CD14-positive monocyte (primary cell): ENCODE measurements around the gene B3GNT2. TPM values are rescaled to one million over a fixed set of nuclear protein-coding genes. Genes with fewer than 3 reads are reported as not detected.

Experiments used
- DNase-seq, 3 donors: peaks; one replicate each; pipeline ENCODE4 v3.0.0-alpha.2; 2011 to 2022
- H2AFZ ChIP-seq: 2 replicates; pipeline ENCODE4 v1.6.0; 2012; ENCODE audit warnings: mild to moderate bottlenecking, low read depth, low read length, inconsistent platforms; ENCODE audit not compliant: insufficient read depth, poor library complexity, severe bottlenecking
- H3K27ac ChIP-seq, 2 donors: 1 replicate in 1 of 2; 2 replicates in 1 of 2; pipeline ENCODE4 v1.5.1; 2012 to 2013; ENCODE audit warnings: low read length in 2 of 2, control low read depth in 1 of 2, inconsistent platforms in 1 of 2, low read depth in 1 of 2, mild to moderate bottlenecking in 1 of 2
- H3K27me3 ChIP-seq, 2 donors: one replicate each; pipeline versions ENCODE4 v1.6.0 to v1.6.1; 2011 to 2013; ENCODE audit warnings: low read length in 2 of 2; ENCODE audit not compliant: control insufficient read depth in 2 of 2, insufficient read depth in 2 of 2
- H3K36me3 ChIP-seq, 2 donors: replicated peaks in 1 of 2; 1 replicate in 1 of 2; 2 replicates in 1 of 2; pipeline versions ENCODE4 v1.5.1 to v1.6.1; 2012 to 2013; ENCODE audit warnings: low read length in 2 of 2, control low read depth in 1 of 2, inconsistent platforms in 1 of 2, mild to moderate bottlenecking in 1 of 2; ENCODE audit not compliant: insufficient read depth in 2 of 2, control insufficient read depth in 1 of 2
- H3K4me1 ChIP-seq, 2 donors: 1 replicate in 1 of 2; 2 replicates in 1 of 2; pipeline versions ENCODE4 v1.5.1 to v1.6.1; 2012 to 2013; ENCODE audit warnings: low read length in 2 of 2, control low read depth in 1 of 2, inconsistent platforms in 1 of 2, mild to moderate bottlenecking in 1 of 2, moderate library complexity in 1 of 2; ENCODE audit not compliant: insufficient read depth in 2 of 2, control insufficient read depth in 1 of 2
- H3K4me2 ChIP-seq: replicated peaks from 2 replicates; pipeline ENCODE3; 2012; ENCODE audit warnings: low read length, moderate library complexity, mild to moderate bottlenecking; ENCODE audit not compliant: poor library complexity, severe bottlenecking; ENCODE audit errors: extremely low read depth
- H3K4me3 ChIP-seq, 3 experiments: fragments of 200-600 bp in 1 of 3; sonication (generic) in 1 of 3; replicated peaks in 1 of 3; 1 replicate in 2 of 3; 2 replicates in 1 of 3; pipeline ENCODE4 v1.5.1; 2011 to 2013; ENCODE audit warnings: low read length in 3 of 3, mild to moderate bottlenecking in 3 of 3, control low read depth in 2 of 3, low read depth in 2 of 3, inconsistent platforms in 1 of 3, moderate library complexity in 1 of 3
- H3K79me2 ChIP-seq: 2 replicates; pipeline ENCODE4 v1.6.0; 2012; ENCODE audit warnings: mild to moderate bottlenecking, control low read depth, inconsistent platforms, low read length, moderate library complexity; ENCODE audit not compliant: insufficient read depth
- H3K9ac ChIP-seq: 2 replicates; pipeline ENCODE4 v1.6.0; 2017; ENCODE audit warnings: low read length, mild to moderate bottlenecking; ENCODE audit not compliant: insufficient read depth, poor library complexity, severe bottlenecking
- H3K9me3 ChIP-seq, 2 donors: replicated peaks in 1 of 2; 1 replicate in 1 of 2; 2 replicates in 1 of 2; pipeline versions ENCODE4 v1.5.1 to v1.6.1; 2012 to 2013; ENCODE audit warnings: low read length in 2 of 2, control low read depth in 1 of 2; ENCODE audit not compliant: control insufficient read depth in 1 of 2, insufficient read depth in 1 of 2
- H4K20me1 ChIP-seq: 2 replicates; pipeline ENCODE4 v1.6.0; 2012; ENCODE audit warnings: mild to moderate bottlenecking, low read length, control low read depth, moderate library complexity; ENCODE audit not compliant: insufficient read depth
- H3K27ac Mint-ChIP-seq, 7 donors: one replicate each; pipeline ENCODE4 v1.8.0; 2020; ENCODE audit warnings: mild to moderate bottlenecking in 7 of 7, mixed read lengths in 7 of 7, moderate library complexity in 6 of 7, inconsistent platforms in 2 of 7
- H3K27me3 Mint-ChIP-seq, 3 donors: one replicate each; pipeline ENCODE4 v1.8.0; 2021 to 2022; ENCODE audit warnings: low read depth in 3 of 3, mild to moderate bottlenecking in 3 of 3, mixed read lengths in 3 of 3, moderate library complexity in 3 of 3, inconsistent platforms in 1 of 3
- H3K36me3 Mint-ChIP-seq, 2 donors: one replicate each; pipeline ENCODE4 v1.8.0; 2020; ENCODE audit warnings: mixed read lengths in 2 of 2, inconsistent platforms in 1 of 2, mild to moderate bottlenecking in 1 of 2
- H3K4me1 Mint-ChIP-seq: one replicate; pipeline ENCODE4 v1.8.0; 2020; ENCODE audit warnings: mild to moderate bottlenecking, mixed read lengths
- H3K4me3 Mint-ChIP-seq, 2 donors: one replicate each; pipeline ENCODE4 v1.8.0; 2020; ENCODE audit warnings: mild to moderate bottlenecking in 2 of 2, mixed read lengths in 2 of 2, moderate library complexity in 1 of 2
- H3K9me3 Mint-ChIP-seq, 7 donors: one replicate each; pipeline ENCODE4 v1.8.0; 2020 to 2022; ENCODE audit warnings: mixed read lengths in 7 of 7, mild to moderate bottlenecking in 6 of 7, moderate library complexity in 6 of 7, inconsistent platforms in 2 of 7
- CTCF ChIP-seq: fragments of 200-600 bp; IDR thresholded peaks from one replicate; pipeline ENCODE4 v1.8.0; 2022; ENCODE audit warnings: antibody characterized with exemption, mild to moderate bottlenecking
- WGBS: methylation state at CpG from one replicate; pipeline ENCODE4 v1.1.5; 2013; ENCODE audit warnings: missing lambda C conversion rate; ENCODE audit not compliant: insufficient coverage; 5-methylcytosine and 5-hydroxymethylcytosine counted together
- intact Hi-C, 2 donors: fragments of 100-400 bp; cut with micrococcal nuclease; formaldehyde crosslinking; loops; one replicate each; pipeline versions ENCODE4 v1.15.0 to v1.15.1; 2023
- polyA plus RNA-seq, 3 donors: library from polyadenylated mRNA; depleted of rRNA in 1 of 3; unstranded in 2 of 3; stranded (reverse) in 1 of 3; fragments of 300-500 nt in 2 of 3; fragments of >200 nt in 1 of 3; fragmentation: Illumina TruSeq in 2 of 3; gene quantifications; 1 replicate in 2 of 3; 2 replicates in 1 of 3; pipeline ENCODE4 v1.2.3, GENCODE V29; 2012 to 2021

Gene B3GNT2
- polyA plus RNA-seq, 3 donors = 15.9 to 34.7 (median 18.5) TPM

- H4K20me1 ChIP-seq = no peaks in the 10 kb centered on the region
- intact Hi-C loops = no loop called here
- H3K9ac ChIP-seq = no peak overlapping the region
- no peak for DNase-seq
- no peak overlapping the region for H3K27ac ChIP-seq
- Mint-ChIP-seq H3K9me3 (no peaks in the 10 kb centered on the region), H3K27me3 (peaks cover 0 to 2% (median 1%) of the 10 kb centered on the region in 3 donors), H3K27ac (no peak overlapping the region), H3K4me3 (no peak overlapping the region), H3K4me1 (no peaks in the 10 kb centered on the region), H3K36me3 (no peaks in the 10 kb centered on the region)
- no peaks in the 10 kb centered on the region for H3K36me3 ChIP-seq
- no peaks in the 10 kb centered on the region for H3K27me3 ChIP-seq
- H2AFZ ChIP-seq = no peak overlapping the region
- H3K9me3 ChIP-seq = no peaks in the 10 kb centered on the region
- H3K4me2 ChIP-seq = no peak overlapping the region
- no peaks in the 10 kb centered on the region for H3K4me1 ChIP-seq
- 100% methylated on average over 3 of the region's 6 CpGs for WGBS
- H3K4me3 ChIP-seq = no peak overlapping the region
- no peak for TF ChIP-seq CTCF
- no peaks in the 10 kb centered on the region for H3K79me2 ChIP-seq
Observed at GRCh38 chr2:62236499-62236898, 40.6 kb downstream of the B3GNT2 start.

- H3K27me3 ChIP-seq = no peaks in the 10 kb centered on the region
- TF ChIP-seq CTCF = no peak
- intact Hi-C loops = no loop called here
- Mint-ChIP-seq H3K4me3 (no peak overlapping the region), H3K9me3 (no peaks in the 10 kb centered on the region), H3K27ac (no peak overlapping the region), H3K4me1 (no peaks in the 10 kb centered on the region), H3K27me3 (peaks cover 0 to 2% (median 1%) of the 10 kb centered on the region in 3 donors), H3K36me3 (no peaks in the 10 kb centered on the region)
- H3K9me3 ChIP-seq = no peaks in the 10 kb centered on the region
- no peak overlapping the region for H3K9ac ChIP-seq
- no peak overlapping the region for H2AFZ ChIP-seq
- no peaks in the 10 kb centered on the region for H3K4me1 ChIP-seq
- 100% methylated on average over 3 of the region's 10 CpGs for WGBS
- H3K36me3 ChIP-seq = no peaks in the 10 kb centered on the region
- no peak overlapping the region for H3K4me3 ChIP-seq
- no peaks in the 10 kb centered on the region for H4K20me1 ChIP-seq
- no peak overlapping the region for H3K27ac ChIP-seq
- no peak for DNase-seq
- no peak overlapping the region for H3K4me2 ChIP-seq
- no peaks in the 10 kb centered on the region for H3K79me2 ChIP-seq
Observed at GRCh38 chr2:62238236-62238635, 42.3 kb downstream of the B3GNT2 start.
